GM12892 (cell line): ENCODE measurements around the gene APBB2.

Source experiments
- DNase-seq: peaks from one replicate; pipeline ENCODE4 v3.0.0; 2011; ENCODE audit not compliant: insufficient read length
- FAIRE-seq: peaks from 2 replicates; lab custom pipeline; 2011; peaks lifted over from hg19 to GRCh38; lab: Jason Lieb, UNC
- POLR2A ChIP-seq: IDR thresholded peaks from 2 replicates; pipeline ENCODE4 v1.6.1; 2011; ENCODE audit warnings: low read depth, low read length, control low read depth
- POLR2AphosphoS5 ChIP-seq: IDR thresholded peaks from 2 replicates; pipeline ENCODE4 v1.6.1; 2011; ENCODE audit warnings: low read depth, low read length, control low read depth
- TAF1 ChIP-seq: IDR thresholded peaks from 2 replicates; pipeline ENCODE4 v1.6.1; 2011; ENCODE audit warnings: low read depth, mild to moderate bottlenecking, control low read depth, low read length, borderline replicate concordance

APBB2 gene

GRCh38 chr4:41142376-41143310 lies 71.7 kb downstream of the APBB2 start:
- FAIRE-seq (no peak), DNase-seq (no peak)
- no peak for TF ChIP-seq TAF1
- TF ChIP-seq POLR2AphosphoS5: no peak
- TF ChIP-seq POLR2A: no peak

- TF ChIP-seq TAF1 (no peak), POLR2A (no peak), POLR2AphosphoS5 (no peak)
These were observed 72.4 kb downstream of the APBB2 start for GRCh38 chr4:41141900-41142299.

DNA sequence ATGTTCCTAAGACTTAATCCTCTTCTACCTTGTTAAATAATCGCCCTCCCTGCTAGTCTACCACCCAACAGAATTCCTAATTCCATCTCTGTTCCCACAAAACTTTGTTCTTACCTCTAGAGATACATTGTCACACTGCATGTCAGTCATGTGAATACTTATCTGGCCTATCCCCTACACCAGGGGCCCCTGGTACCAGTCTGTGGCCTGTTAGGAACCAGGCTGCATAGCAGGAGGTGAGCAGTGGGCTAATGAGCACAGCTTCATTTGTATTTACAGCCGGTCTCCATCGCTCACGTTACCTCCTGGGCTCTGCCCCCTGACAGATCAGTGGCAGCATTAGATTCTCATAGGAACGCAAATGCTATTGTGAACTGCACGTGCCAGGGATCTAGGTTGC lies 73.9 kb downstream of the APBB2 start:
- DNase-seq: no peak
- TF ChIP-seq POLR2AphosphoS5: no peak
- TF ChIP-seq TAF1: no peak
- TF ChIP-seq POLR2A: no peak
- no peak for FAIRE-seq

More at GRCh38 chr4:41141900-41142299, 72.4 kb downstream of the APBB2 start:
- DNase-seq: no peak
- FAIRE-seq: no peak

- FAIRE-seq: no peak
- TF ChIP-seq POLR2A: no peak
- TF ChIP-seq TAF1: no peak
- no peak for TF ChIP-seq POLR2AphosphoS5
- DNase-seq: no peak
These were observed 76.5 kb downstream of the APBB2 start for GRCh38 chr4:41137879-41138278.

- no peak for DNase-seq
- no peak for TF ChIP-seq TAF1
- no peak for TF ChIP-seq POLR2AphosphoS5
- TF ChIP-seq POLR2A: no peak
- FAIRE-seq: no peak
These were observed 77.9 kb downstream of the APBB2 start for GRCh38 chr4:41136456-41136855.

- TF ChIP-seq POLR2AphosphoS5: no peak
- TF ChIP-seq TAF1: no peak
- no peak for TF ChIP-seq POLR2A
- FAIRE-seq: peak; percentile 78
- DNase-seq: no peak
These were observed 78.5 kb downstream of the APBB2 start for GRCh38 chr4:41135801-41136200.

- TF ChIP-seq POLR2A (no peak), POLR2AphosphoS5 (no peak), TAF1 (no peak)
- no peak for DNase-seq
- FAIRE-seq: peak; percentile 83
These were observed 79.8 kb downstream of the APBB2 start for GRCh38 chr4:41134581-41134980.

DNA sequence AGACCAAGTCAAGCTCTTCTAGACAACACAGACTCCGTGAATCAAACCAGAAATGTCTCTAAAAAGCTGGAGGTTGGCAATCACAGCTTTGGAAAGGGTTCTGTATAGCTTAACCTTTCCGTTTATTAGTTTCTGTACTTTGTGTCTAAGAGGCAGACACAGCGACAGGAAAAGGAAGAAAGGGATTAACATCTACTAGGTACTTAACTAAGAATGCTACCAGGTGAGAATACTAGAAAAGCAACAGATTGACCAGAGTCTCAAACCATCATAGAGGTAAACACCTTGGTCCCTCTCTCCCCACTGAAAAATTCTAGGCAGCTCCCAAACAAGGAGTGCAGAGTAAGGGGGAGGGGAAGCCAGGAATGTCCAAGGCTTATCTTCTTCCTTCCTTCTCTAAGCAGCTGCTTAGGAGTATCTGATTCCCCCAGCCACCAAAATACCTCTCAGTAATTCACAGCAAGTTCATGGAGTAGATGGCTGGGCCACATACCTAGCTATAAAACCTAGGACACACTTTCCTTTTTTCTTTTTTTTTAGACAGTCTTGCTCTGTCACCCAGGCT lies 80.8 kb downstream of the APBB2 start:
- FAIRE-seq: peak; percentile 57
- DNase-seq: no peak
- TF ChIP-seq TAF1 (no peak), POLR2AphosphoS5 (no peak), POLR2A (no peak)

DNA sequence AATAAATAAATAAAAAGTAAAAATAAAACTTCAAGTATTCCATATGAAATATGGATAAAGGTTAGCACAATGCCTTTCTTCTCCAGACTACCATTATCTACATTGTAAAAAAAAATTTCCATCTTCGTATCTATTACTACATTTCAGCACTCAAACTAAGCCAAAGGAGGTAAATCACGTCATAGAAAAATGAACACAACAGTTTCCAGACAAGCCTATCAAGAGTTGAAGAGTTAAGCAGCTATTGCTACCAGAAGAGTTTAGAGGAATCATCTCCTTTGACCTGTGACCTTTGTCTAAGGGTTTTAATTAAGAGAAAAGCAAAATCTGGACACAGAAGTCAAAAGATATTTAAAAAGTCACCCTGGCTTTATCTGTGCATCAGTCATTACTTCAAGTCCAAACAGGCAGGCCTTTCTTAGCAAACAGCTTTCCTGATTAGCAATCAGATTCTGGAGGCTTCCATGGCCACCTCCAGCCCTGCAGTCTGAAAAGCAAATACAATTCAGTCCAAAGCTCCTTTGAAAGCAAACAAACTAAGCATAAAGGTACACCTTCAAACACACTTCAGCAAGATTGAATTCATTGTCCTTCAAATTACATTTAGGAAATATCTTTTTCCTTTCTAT lies 82.2 kb downstream of the APBB2 start:
- TF ChIP-seq POLR2AphosphoS5 (no peak), TAF1 (no peak), POLR2A (no peak)
- DNase-seq: no peak
- peak; percentile 80 for FAIRE-seq

GRCh38 chr4:41129936-41130440 lies 84.4 kb downstream of the APBB2 start:
- no peak for DNase-seq
- no peak for FAIRE-seq
- TF ChIP-seq POLR2AphosphoS5: no peak
- no peak for TF ChIP-seq POLR2A
- TF ChIP-seq TAF1: no peak

DNA sequence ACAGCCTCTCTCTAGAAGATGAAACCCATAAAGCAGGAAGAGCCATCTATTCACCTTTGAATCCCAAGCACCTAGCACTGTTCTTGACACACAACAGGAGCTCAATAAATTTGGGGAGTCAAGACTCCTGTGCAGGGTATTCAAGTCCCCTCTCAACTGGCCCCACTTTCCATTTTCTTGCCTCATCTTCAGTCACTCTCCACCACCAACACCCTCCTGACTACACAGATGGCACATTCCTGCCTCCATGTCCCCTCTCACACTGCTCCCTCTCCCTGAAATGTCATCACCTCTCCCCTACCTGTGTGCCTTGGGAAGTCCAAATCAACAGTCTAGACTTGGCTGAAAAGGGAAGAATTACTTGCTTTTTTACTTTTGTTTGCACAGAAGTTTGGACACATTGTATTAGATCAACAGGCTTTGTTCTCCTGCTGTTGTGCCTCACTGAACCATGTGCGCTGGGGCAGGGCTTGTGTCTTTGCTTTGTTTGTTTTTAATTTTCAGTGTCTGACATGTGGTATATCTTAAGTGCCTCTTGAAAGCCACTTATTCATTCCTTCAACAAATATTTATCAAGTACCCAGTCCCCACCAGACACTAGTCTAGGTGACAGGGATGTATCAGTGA lies 85.1 kb downstream of the APBB2 start:
- no peak for TF ChIP-seq POLR2AphosphoS5
- TF ChIP-seq TAF1: no peak
- TF ChIP-seq POLR2A: no peak
- DNase-seq (no peak), FAIRE-seq (no peak)
